ENCODE measurements around the gene WNT7B.

The WNT7B gene

GRCh38 chr22:45970705-45971407 is 6.1 kb downstream of the WNT7B start:
- DNase-seq, result peak in 1 of 14 donors; percentile 7

- DNase-seq, result no peak
Observed at GRCh38 chr22:45969801-45970470, 7.0 kb downstream of the WNT7B start.

- DNase-seq, result no peak
Observed at GRCh38 chr22:45969414-45969799, 7.6 kb downstream of the WNT7B start.

GRCh38 chr22:45968751-45969413 is 8.1 kb downstream of the WNT7B start:
- no peak for DNase-seq

- DNase-seq, result no peak
Observed at GRCh38 chr22:45968003-45968650, 8.8 kb downstream of the WNT7B start.

GRCh38 chr22:45966895-45967365 is 10.0 kb downstream of the WNT7B start:
- no peak for DNase-seq

GRCh38 chr22:45966320-45966894 is 10.6 kb downstream of the WNT7B start:
- DNase-seq, result no peak

- DNase-seq, result no peak
Observed at GRCh38 chr22:45965563-45965962, 11.4 kb downstream of the WNT7B start.

GRCh38 chr22:45964926-45965527 is 11.9 kb downstream of the WNT7B start:
- DNase-seq, result no peak

- DNase-seq, result no peak
Observed at GRCh38 chr22:45964372-45964771, 12.6 kb downstream of the WNT7B start.

GRCh38 chr22:45963821-45964220 is 13.1 kb downstream of the WNT7B start:
- DNase-seq, result no peak

GRCh38 chr22:45962756-45963324 is 14.1 kb downstream of the WNT7B start:
- DNase-seq, result no peak

GRCh38 chr22:45962434-45962718 is 14.6 kb downstream of the WNT7B start:
- DNase-seq, result no peak

GRCh38 chr22:45961679-45962433 is 15.1 kb downstream of the WNT7B start:
- DNase-seq, result no peak

GRCh38 chr22:45960477-45961386 is 16.2 kb downstream of the WNT7B start:
- DNase-seq, result no peak

GRCh38 chr22:45959719-45960476 is 17.1 kb downstream of the WNT7B start:
- DNase-seq, result no peak

GRCh38 chr22:45958971-45959370 is 18.0 kb downstream of the WNT7B start:
- no peak for DNase-seq

GRCh38 chr22:45957826-45958225 is 19.1 kb downstream of the WNT7B start:
- DNase-seq, result no peak

GRCh38 chr22:45953178-45953577 is 23.8 kb downstream of the WNT7B start:
- DNase-seq, result no peak

Data from C1 segment of cervical spinal cord (tissue), 14 donors.